GM23338 (cell line): ENCODE measurements around the gene MEOX1.

Experiments
- CREB1 ChIP-seq: fragments of 250-450 bp; sonication (Bioruptor Pico); IDR thresholded peaks from 2 replicates; pipeline ENCODE4 v1.5.0; 2020; ENCODE audit warnings: low read depth, mild to moderate bottlenecking, moderate library complexity
- CTCF ChIP-seq, 2 experiments: fragments of 200-600 bp in 1 of 2; sonication (generic) in 1 of 2; conservative IDR thresholded peaks; 2 replicates each; pipeline versions ENCODE4 v1.5.1 to v1.6.1; 2016 to 2017; ENCODE audit warnings: antibody characterized with exemption in 2 of 2, low read depth in 2 of 2, mild to moderate bottlenecking in 2 of 2, moderate library complexity in 1 of 2
- ETS1 ChIP-seq: IDR thresholded peaks from 2 replicates; pipeline ENCODE4 v1.6.1; 2016; ENCODE audit warnings: antibody characterized with exemption
- EZH2 ChIP-seq: fragments of 200-600 bp; sonication (generic); IDR thresholded peaks from one replicate; pipeline ENCODE4 v1.8.0; 2017; ENCODE audit warnings: antibody characterized with exemption, mild to moderate bottlenecking, low read depth; ENCODE audit not compliant: unreplicated experiment
- REST ChIP-seq: IDR thresholded peaks from one replicate; pipeline ENCODE4 v1.6.1; 2018; ENCODE audit warnings: antibody characterized with exemption; ENCODE audit not compliant: unreplicated experiment

- TF ChIP-seq REST: no peak
- TF ChIP-seq CTCF (conservative IDR thresholded peaks at IDR 0.05; ENCODE audit: low read depth in 2 of 2): peak; percentile 88 to 100
- no peak for TF ChIP-seq CREB1 (CRISPR knock-in tag)
- TF ChIP-seq EZH2: no peak
- no peak for TF ChIP-seq ETS1
Observed at GRCh38 chr17:43673516-43674323, 12.0 kb upstream of the MEOX1 start.
